Neuronal stem cell (in vitro differentiated cells): ENCODE data around the gene NR4A2.

Source experiments
- DNase-seq: peaks from one replicate; pipeline ENCODE4 v3.0.0-alpha.2; 2013; ENCODE audit warnings: low spot score
- H2AFZ ChIP-seq: one replicate; pipeline ENCODE4 v1.6.1; 2013; ENCODE audit warnings: mild to moderate bottlenecking, low read length, inconsistent platforms
- H2AK5ac ChIP-seq: 2 replicates; pipeline ENCODE4 v1.6.1; 2013; ENCODE audit warnings: low read depth, mild to moderate bottlenecking, inconsistent platforms, low read length, moderate library complexity, mixed read lengths
- H2BK120ac ChIP-seq: 2 replicates; pipeline ENCODE4 v1.6.1; 2013; ENCODE audit warnings: low read depth, mild to moderate bottlenecking, inconsistent platforms, low read length, moderate library complexity, mixed read lengths
- H2BK12ac ChIP-seq: one replicate; pipeline ENCODE4 v1.6.1; 2013; ENCODE audit warnings: low read length, inconsistent platforms
- H2BK15ac ChIP-seq: 2 replicates; pipeline ENCODE4 v1.6.1; 2013; ENCODE audit warnings: mild to moderate bottlenecking, low read length, inconsistent platforms, mixed read lengths
- H2BK5ac ChIP-seq: one replicate; pipeline ENCODE4 v1.6.1; 2013; ENCODE audit warnings: inconsistent platforms, mild to moderate bottlenecking, low read length, moderate library complexity
- H3K14ac ChIP-seq: one replicate; pipeline ENCODE4 v1.6.1; 2013; ENCODE audit warnings: low read length, inconsistent platforms
- H3K18ac ChIP-seq: 2 replicates; pipeline ENCODE4 v1.6.1; 2013; ENCODE audit warnings: low read length, inconsistent platforms
- H3K23ac ChIP-seq: 2 replicates; pipeline ENCODE4 v1.6.1; 2013; ENCODE audit warnings: low read depth, mild to moderate bottlenecking, mixed read lengths, low read length, inconsistent platforms; ENCODE audit not compliant: poor library complexity
- H3K27ac ChIP-seq: replicated peaks from 3 replicates; pipeline ENCODE4 v1.5.1; 2013; ENCODE audit warnings: low read length, inconsistent platforms
- H3K27me3 ChIP-seq, 3 experiments: 2 replicates each; pipeline ENCODE4 v1.6.1; 2013; ENCODE audit warnings: low read length in 3 of 3, mild to moderate bottlenecking in 2 of 3, inconsistent platforms in 1 of 3, low read depth in 1 of 3, mixed read lengths in 1 of 3, moderate library complexity in 1 of 3; ENCODE audit not compliant: control insufficient read depth in 3 of 3, insufficient read depth in 3 of 3
- H3K36me3 ChIP-seq, 2 donors: replicated peaks in 1 of 2; 2 replicates each; pipeline ENCODE4 v1.6.1; 2013; ENCODE audit warnings: low read length in 2 of 2; ENCODE audit not compliant: control insufficient read depth in 2 of 2, insufficient read depth in 2 of 2
- H3K4ac ChIP-seq: 2 replicates; pipeline ENCODE4 v1.6.1; 2013; ENCODE audit warnings: inconsistent platforms, mild to moderate bottlenecking, low read length, moderate library complexity
- H3K4me1 ChIP-seq, 2 donors: 1 replicate in 1 of 2; 2 replicates in 1 of 2; pipeline ENCODE4 v1.6.1; 2013; ENCODE audit warnings: low read length in 2 of 2, low read depth in 1 of 2; ENCODE audit not compliant: control insufficient read depth in 2 of 2, insufficient read depth in 1 of 2
- H3K4me2 ChIP-seq: one replicate; pipeline ENCODE4 v1.6.1; 2013; ENCODE audit warnings: mild to moderate bottlenecking, low read length, inconsistent platforms; ENCODE audit not compliant: insufficient read depth, poor library complexity, severe bottlenecking
- H3K4me3 ChIP-seq, 2 donors: 2 replicates each; pipeline ENCODE4 v1.5.1; 2013; ENCODE audit warnings: low read length in 2 of 2, mild to moderate bottlenecking in 2 of 2, inconsistent platforms in 1 of 2, moderate library complexity in 1 of 2
- H3K79me1 ChIP-seq: one replicate; pipeline ENCODE4 v1.6.1; 2013; ENCODE audit warnings: low read depth, mild to moderate bottlenecking, inconsistent platforms, low read length, moderate library complexity
- H3K9ac ChIP-seq: one replicate; pipeline ENCODE4 v1.6.1; 2013; ENCODE audit warnings: mild to moderate bottlenecking, low read depth, low read length, inconsistent platforms; ENCODE audit not compliant: poor library complexity
- H3K9me3 ChIP-seq, 2 donors: replicated peaks in 1 of 2; 2 replicates each; pipeline versions ENCODE3 to v1.6.1; 2013; ENCODE audit warnings: low read length in 2 of 2, mild to moderate bottlenecking in 2 of 2, inconsistent platforms in 1 of 2, low read depth in 1 of 2, mixed read lengths in 1 of 2, moderate library complexity in 1 of 2; ENCODE audit not compliant: control insufficient read depth in 2 of 2, insufficient read depth in 1 of 2
- H4K8ac ChIP-seq: one replicate; pipeline ENCODE4 v1.6.1; 2013; ENCODE audit warnings: low read depth, mild to moderate bottlenecking, inconsistent platforms, low read length, moderate library complexity
- H4K91ac ChIP-seq: one replicate; pipeline ENCODE4 v1.6.1; 2013; ENCODE audit warnings: low read length, low read depth, mild to moderate bottlenecking, inconsistent platforms; ENCODE audit not compliant: poor library complexity
- WGBS, 2 donors: extraction: QIAGEN DNeasy Blood & Tissue Kit; methylation state at CpG; one replicate each; pipeline ENCODE4 v1.1.7; 2013; ENCODE audit warnings: missing lambda C conversion rate in 2 of 2, mixed read lengths in 1 of 2; ENCODE audit not compliant: insufficient read length in 2 of 2, insufficient replicate concordance in 1 of 2; ENCODE audit errors: extremely low coverage in 2 of 2; 5-methylcytosine and 5-hydroxymethylcytosine counted together

The NR4A2 gene

GRCh38 chr2:156342254-156343095, 10.0 kb upstream of the NR4A2 start:
- Histone ChIP-seq H3K4ac (no peak overlapping the region), H3K4me3 (peak overlapping the region; percentile 80 to 98), H3K9ac (peak overlapping the region; percentile 15), H3K79me1 (no peaks in the 10 kb centered on the region), H2AK5ac (no peak overlapping the region), H4K91ac (no peak overlapping the region), H2AFZ (peak overlapping the region; percentile 98), H3K9me3 (no peaks in the 10 kb centered on the region), H3K27ac (peak overlapping the region; percentile 92), H2BK15ac (peak overlapping the region; percentile 67), H2BK5ac (peak overlapping the region; percentile 62), H4K8ac (no peak overlapping the region), H3K14ac (no peak overlapping the region), H3K23ac (peak overlapping the region; percentile 52), H3K27me3 (peaks cover 0 to 26% (median 1%) of the 10 kb centered on the region in 3 experiments), H3K18ac (peak overlapping the region; percentile 99), H2BK12ac (no peak overlapping the region), H3K4me1 (no peaks in the 10 kb centered on the region), H3K36me3 (no peaks in the 10 kb centered on the region), H3K4me2 (peak overlapping the region; percentile 85), H2BK120ac (no peak overlapping the region)
- DNase-seq: peak; percentile 85
- WGBS, 2 donors: no CpG with 5 or more reads among the region's 86 CpGs

GRCh38 chr2:156341452-156342253, 9.1 kb upstream of the NR4A2 start:
- no peaks in the 10 kb centered on the region for H3K4me1 ChIP-seq
- H3K14ac ChIP-seq: peak overlapping the region; percentile 79
- peak overlapping the region; percentile 97 for H3K23ac ChIP-seq
- no peak overlapping the region for H3K4ac ChIP-seq
- H3K4me3 ChIP-seq: peak overlapping the region; percentile 80 to 98
- WGBS, 2 donors: no CpG with 5 or more reads among the region's 62 CpGs
- no peaks in the 10 kb centered on the region for H3K9me3 ChIP-seq
- H2BK15ac ChIP-seq: peak overlapping the region; percentile 67
- peak overlapping the region; percentile 98 for H2AFZ ChIP-seq
- peak overlapping the region; percentile 95 for H2BK120ac ChIP-seq
- peak overlapping the region; percentile 86 for H3K9ac ChIP-seq
- H4K91ac ChIP-seq: no peak overlapping the region
- peak overlapping the region; percentile 75 for H3K4me2 ChIP-seq
- no peaks in the 10 kb centered on the region for H3K36me3 ChIP-seq
- no peaks in the 10 kb centered on the region for H3K79me1 ChIP-seq
- H2AK5ac ChIP-seq: no peak overlapping the region
- H2BK12ac ChIP-seq: no peak overlapping the region
- H3K27me3 ChIP-seq: peaks cover 0 to 26% (median 1%) of the 10 kb centered on the region in 3 experiments
- H4K8ac ChIP-seq: no peak overlapping the region
- H2BK5ac ChIP-seq: peak overlapping the region; percentile 62
- peak overlapping the region; percentile 92 for H3K27ac ChIP-seq
- peak overlapping the region; percentile 99 for H3K18ac ChIP-seq
- DNase-seq: peak; percentile 74

- no peak overlapping the region for H3K14ac ChIP-seq
- no CpG with 5 or more reads among the region's 15 CpGs for WGBS, 2 donors
- H4K91ac ChIP-seq: no peak overlapping the region
- peak overlapping the region; percentile 75 for H3K4me2 ChIP-seq
- no peak overlapping the region for H4K8ac ChIP-seq
- no peaks in the 10 kb centered on the region for H3K79me1 ChIP-seq
- peaks cover 0 to 26% (median 1%) of the 10 kb centered on the region in 3 experiments for H3K27me3 ChIP-seq
- no peak overlapping the region for H3K23ac ChIP-seq
- no peak overlapping the region for H2BK12ac ChIP-seq
- H2BK120ac ChIP-seq: no peak overlapping the region
- H2AFZ ChIP-seq: peak overlapping the region; percentile 98
- H3K9me3 ChIP-seq: no peaks in the 10 kb centered on the region
- H3K4me1 ChIP-seq: no peaks in the 10 kb centered on the region
- peak overlapping the region; percentile 80 to 98 for H3K4me3 ChIP-seq
- no peaks in the 10 kb centered on the region for H3K36me3 ChIP-seq
- DNase-seq: peak; percentile 18
- no peak overlapping the region for H2BK15ac ChIP-seq
- no peak overlapping the region for H2AK5ac ChIP-seq
- no peak overlapping the region for H3K4ac ChIP-seq
- no peak overlapping the region for H2BK5ac ChIP-seq
- no peak overlapping the region for H3K18ac ChIP-seq
- no peak overlapping the region for H3K27ac ChIP-seq
- H3K9ac ChIP-seq: no peak overlapping the region
These were observed 8.4 kb upstream of the NR4A2 start for GRCh38 chr2:156340804-156341451.
